ENCODE data around the gene ELL. TPM values are rescaled to one million over a fixed set of nuclear protein-coding genes. Genes with fewer than 3 reads are reported as not detected.

ELL gene
- total RNA-seq, result 17.1 and 18.5 TPM in 2 replicates

DNA sequence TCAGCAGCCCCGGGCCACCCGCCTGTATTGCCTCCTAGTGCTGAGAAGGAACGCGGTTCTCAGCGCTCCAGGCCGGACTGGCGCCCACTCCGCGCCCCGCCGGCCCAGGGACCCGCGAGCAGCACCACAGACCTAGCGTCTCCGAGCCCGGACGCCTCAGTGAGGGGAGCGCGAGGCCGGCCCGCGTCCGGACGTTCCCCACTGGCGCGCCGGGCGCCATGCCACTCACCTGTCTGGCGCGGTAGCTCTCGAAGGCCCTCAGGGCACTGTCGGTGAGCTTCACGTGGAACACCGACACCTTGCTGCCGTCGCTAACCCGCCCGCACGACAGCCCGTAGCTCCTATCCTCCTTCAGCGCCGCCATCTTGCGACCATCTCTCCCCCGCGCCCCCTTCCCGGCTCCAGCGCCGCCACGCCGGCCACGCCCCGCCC, at the start of gene ELL:
Gene ELL, minus strand, starts transcription at position 379 of the 432 bp plus-strand sequence. Its CDS starts 15 bp downstream, at position 364.
- DNase-seq (ENCODE audit: insufficient read length, low spot score, missing footprints), result peak; percentile 42
- H3K27me3 ChIP-seq (ENCODE audit: insufficient read depth, low read length), result no peaks in the 10 kb centered on the region
- H2AFZ ChIP-seq (ENCODE audit: low read length), result peak within 1 kb of the TSS; percentile 73
- peaks cover 17% of the 10 kb centered on the region for H3K4me1 ChIP-seq (ENCODE audit: insufficient read depth, low read length)
- H3K4me3 ChIP-seq (ENCODE audit: insufficient read depth, low read length), result peak within 1 kb of the TSS; percentile 95
- H3K27ac ChIP-seq (ENCODE audit: low read depth, low read length), result peak within 1 kb of the TSS; percentile 98
- no peaks in the 10 kb centered on the region for H3K9me3 ChIP-seq (ENCODE audit: low read depth, low read length)
- H3K4me2 ChIP-seq (ENCODE audit: insufficient read depth, low read length), result peak within 1 kb of the TSS; percentile 99
- H3K36me3 ChIP-seq (ENCODE audit: insufficient read depth, low read length), result no peaks in the 10 kb centered on the region
- TF ChIP-seq, protein P1, sequence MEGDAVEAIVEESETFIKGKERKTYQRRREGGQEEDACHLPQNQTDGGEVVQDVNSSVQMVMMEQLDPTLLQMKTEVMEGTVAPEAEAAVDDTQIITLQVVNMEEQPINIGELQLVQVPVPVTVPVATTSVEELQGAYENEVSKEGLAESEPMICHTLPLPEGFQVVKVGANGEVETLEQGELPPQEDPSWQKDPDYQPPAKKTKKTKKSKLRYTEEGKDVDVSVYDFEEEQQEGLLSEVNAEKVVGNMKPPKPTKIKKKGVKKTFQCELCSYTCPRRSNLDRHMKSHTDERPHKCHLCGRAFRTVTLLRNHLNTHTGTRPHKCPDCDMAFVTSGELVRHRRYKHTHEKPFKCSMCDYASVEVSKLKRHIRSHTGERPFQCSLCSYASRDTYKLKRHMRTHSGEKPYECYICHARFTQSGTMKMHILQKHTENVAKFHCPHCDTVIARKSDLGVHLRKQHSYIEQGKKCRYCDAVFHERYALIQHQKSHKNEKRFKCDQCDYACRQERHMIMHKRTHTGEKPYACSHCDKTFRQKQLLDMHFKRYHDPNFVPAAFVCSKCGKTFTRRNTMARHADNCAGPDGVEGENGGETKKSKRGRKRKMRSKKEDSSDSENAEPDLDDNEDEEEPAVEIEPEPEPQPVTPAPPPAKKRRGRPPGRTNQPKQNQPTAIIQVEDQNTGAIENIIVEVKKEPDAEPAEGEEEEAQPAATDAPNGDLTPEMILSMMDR (IDR thresholded peaks at IDR 0.05; ENCODE audit: extremely low read depth, low read depth, low read length), result no peak
- H3K79me2 ChIP-seq (ENCODE audit: insufficient read depth, low read length), result peaks cover 51% of the 10 kb centered on the region
- peaks cover 28% of the 10 kb centered on the region for H4K20me1 ChIP-seq (ENCODE audit: insufficient read depth, low read length)

DNA sequence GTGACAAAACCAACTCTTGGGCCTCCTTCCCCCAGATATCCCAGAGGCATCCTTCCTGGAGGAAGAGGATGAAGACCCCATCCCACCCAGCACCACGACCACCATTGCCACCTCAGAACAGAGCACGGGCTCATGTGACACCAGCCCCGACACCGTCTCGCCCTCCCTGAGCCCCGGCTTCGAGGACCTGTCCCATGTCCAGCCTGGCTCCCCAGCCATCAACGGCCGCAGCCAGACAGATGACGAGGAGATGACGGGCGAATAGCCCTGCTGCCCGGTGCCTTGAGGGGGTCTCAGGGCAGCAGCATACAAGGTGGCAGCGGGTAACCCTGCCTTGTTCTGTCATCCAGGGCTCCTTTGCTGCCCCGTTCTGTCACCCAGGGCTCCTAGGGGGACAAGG, 46.5 kb upstream of the ELL start:
- H3K79me2 ChIP-seq (ENCODE audit: insufficient read depth, low read length), result peaks cover 22% of the 10 kb centered on the region
- peaks cover 13% of the 10 kb centered on the region for H4K20me1 ChIP-seq (ENCODE audit: insufficient read depth, low read length)
- H2AFZ ChIP-seq (ENCODE audit: low read length), result no peak overlapping the region
- no peak overlapping the region for H3K4me2 ChIP-seq (ENCODE audit: insufficient read depth, low read length)
- no peak overlapping the region for H3K27ac ChIP-seq (ENCODE audit: low read depth, low read length)
- peaks cover 64% of the 10 kb centered on the region for H3K36me3 ChIP-seq (ENCODE audit: insufficient read depth, low read length)
- DNase-seq (ENCODE audit: insufficient read length, low spot score, missing footprints), result no peak
- no peaks in the 10 kb centered on the region for H3K27me3 ChIP-seq (ENCODE audit: insufficient read depth, low read length)
- TF ChIP-seq, protein P1 (IDR thresholded peaks at IDR 0.05; ENCODE audit: extremely low read depth, low read depth, low read length), result no peak
- no peak overlapping the region for H3K4me3 ChIP-seq (ENCODE audit: insufficient read depth, low read length)
- H3K9me3 ChIP-seq (ENCODE audit: low read depth, low read length), result no peaks in the 10 kb centered on the region
- peaks cover 14% of the 10 kb centered on the region for H3K4me1 ChIP-seq (ENCODE audit: insufficient read depth, low read length)

DNA sequence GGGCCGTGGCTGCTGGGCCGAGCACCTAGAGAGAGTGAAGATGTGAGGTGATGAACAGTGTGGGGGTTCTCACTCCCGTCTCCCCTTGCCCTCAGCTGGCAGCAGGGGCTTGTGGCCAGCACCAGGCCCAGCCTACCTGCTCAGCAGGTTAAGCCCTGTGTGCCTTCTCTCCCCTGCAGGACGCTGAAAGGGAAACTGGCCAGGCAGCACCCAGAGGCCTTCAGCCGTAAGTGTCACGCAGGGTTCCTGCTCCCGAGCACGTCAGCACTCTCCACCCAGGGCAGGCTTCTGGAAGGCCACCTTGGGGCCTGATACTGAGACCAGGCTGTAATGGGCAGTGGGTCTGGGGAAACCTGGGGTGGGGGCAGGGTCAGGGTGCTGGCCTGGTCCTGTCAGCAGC, 45.1 kb upstream of the ELL start:
- Histone ChIP-seq H3K4me2 (ENCODE audit: insufficient read depth, low read length) (no peak overlapping the region), H2AFZ (ENCODE audit: low read length) (no peak overlapping the region), H3K79me2 (ENCODE audit: insufficient read depth, low read length) (peaks cover 9% of the 10 kb centered on the region), H3K36me3 (ENCODE audit: insufficient read depth, low read length) (peaks cover 62% of the 10 kb centered on the region), H3K27ac (ENCODE audit: low read depth, low read length) (no peak overlapping the region), H4K20me1 (ENCODE audit: insufficient read depth, low read length) (no peaks in the 10 kb centered on the region), H3K4me1 (ENCODE audit: insufficient read depth, low read length) (peaks cover 13% of the 10 kb centered on the region), H3K27me3 (ENCODE audit: insufficient read depth, low read length) (no peaks in the 10 kb centered on the region), H3K4me3 (ENCODE audit: insufficient read depth, low read length) (no peak overlapping the region), H3K9me3 (ENCODE audit: low read depth, low read length) (no peaks in the 10 kb centered on the region)
- no peak for DNase-seq (ENCODE audit: insufficient read length, low spot score, missing footprints)
- TF ChIP-seq, protein P1 (IDR thresholded peaks at IDR 0.05; ENCODE audit: extremely low read depth, low read depth, low read length), result no peak

DNA sequence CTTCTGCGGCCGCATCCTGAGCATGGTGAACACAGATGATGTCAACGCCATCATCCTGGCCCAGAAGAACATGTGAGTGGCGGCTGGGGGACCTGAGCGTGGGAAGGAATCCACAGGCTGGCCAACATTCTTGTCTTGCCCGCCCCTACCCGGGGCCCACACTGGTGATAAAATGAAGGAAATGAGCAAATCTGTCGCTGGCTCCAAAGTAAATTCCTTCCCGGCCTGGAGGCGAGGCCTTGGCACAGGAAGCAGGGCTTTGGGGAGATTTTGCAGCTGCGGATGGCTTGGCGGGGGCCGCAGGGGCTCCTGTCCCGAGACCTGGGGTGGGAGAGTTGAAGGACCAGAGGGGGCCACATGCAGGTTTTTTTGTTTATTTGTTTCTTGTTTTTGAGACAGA, 40.2 kb upstream of the ELL start:
- TF ChIP-seq, protein P1 (IDR thresholded peaks at IDR 0.05; ENCODE audit: extremely low read depth, low read depth, low read length), result no peak
- Histone ChIP-seq H3K36me3 (ENCODE audit: insufficient read depth, low read length) (peaks cover 34% of the 10 kb centered on the region), H3K9me3 (ENCODE audit: low read depth, low read length) (no peaks in the 10 kb centered on the region), H3K4me1 (ENCODE audit: insufficient read depth, low read length) (peaks cover 24% of the 10 kb centered on the region), H3K27me3 (ENCODE audit: insufficient read depth, low read length) (no peaks in the 10 kb centered on the region), H3K4me2 (ENCODE audit: insufficient read depth, low read length) (peak overlapping the region; percentile 7), H2AFZ (ENCODE audit: low read length) (no peak overlapping the region), H3K4me3 (ENCODE audit: insufficient read depth, low read length) (no peak overlapping the region), H3K27ac (ENCODE audit: low read depth, low read length) (peak overlapping the region; percentile 91), H3K79me2 (ENCODE audit: insufficient read depth, low read length) (peaks cover 47% of the 10 kb centered on the region), H4K20me1 (ENCODE audit: insufficient read depth, low read length) (peaks cover 4% of the 10 kb centered on the region)
- peak; percentile 96 for DNase-seq (ENCODE audit: insufficient read length, low spot score, missing footprints)

All from osteoblast (primary cell).